ENCODE measurements around the gene KCNK10.

KCNK10 gene

DNA sequence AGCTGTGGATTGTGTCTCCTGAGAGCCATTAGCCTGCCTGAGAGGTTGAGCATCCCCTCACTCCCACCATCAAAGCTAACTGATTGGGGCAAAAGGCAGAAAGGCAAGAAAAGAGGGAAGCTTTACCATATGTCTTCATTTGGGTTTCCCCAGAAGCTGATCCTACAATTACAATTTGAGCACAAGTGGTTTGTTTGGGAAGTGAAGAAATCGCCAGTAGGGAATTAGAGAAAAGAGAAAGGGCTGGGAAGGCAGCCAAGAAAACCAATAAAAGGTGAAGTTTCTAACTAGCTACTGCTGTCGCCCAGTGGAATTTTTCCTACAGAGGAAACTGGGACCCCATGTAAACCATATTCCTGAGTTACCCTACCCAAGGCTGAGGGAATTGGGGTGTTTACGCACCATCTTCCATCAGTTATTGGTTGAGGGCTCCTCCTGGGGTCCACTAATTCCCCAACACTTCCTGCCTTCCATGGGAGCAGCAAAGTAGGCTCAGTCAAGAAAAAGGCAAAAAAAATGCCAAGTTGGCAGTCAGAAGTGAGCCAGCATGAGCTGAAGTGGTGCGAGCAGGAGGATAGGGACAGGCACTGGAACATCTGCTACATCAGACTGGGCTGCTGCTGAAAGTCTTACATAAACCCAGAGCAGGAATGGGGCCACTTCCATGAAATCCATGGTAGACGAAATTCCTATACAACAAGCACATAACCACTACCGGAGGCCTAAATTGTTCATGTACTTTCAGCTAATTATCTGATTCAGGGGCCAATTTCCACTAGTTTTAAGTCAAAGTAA is 17.3 kb downstream of the KCNK10 start:
- no peaks in the 10 kb centered on the region for H3K27me3 ChIP-seq
- H4K20me1 ChIP-seq: no peaks in the 10 kb centered on the region
- H3K4me3 ChIP-seq: no peak overlapping the region
- H3K4me2 ChIP-seq: no peak overlapping the region
- peaks cover 2% of the 10 kb centered on the region; the same call in 1 of the 2 replicates for H3K4me1 ChIP-seq
- no peaks in the 10 kb centered on the region for H3K9me3 ChIP-seq
- no peak overlapping the region for H3K27ac ChIP-seq
- TF ChIP-seq Cebpa-rat (IDR thresholded peaks at IDR 0.05): no peak
- no peak overlapping the region for H3K9ac ChIP-seq
- H3K36me3 ChIP-seq: no peaks in the 10 kb centered on the region

DNA sequence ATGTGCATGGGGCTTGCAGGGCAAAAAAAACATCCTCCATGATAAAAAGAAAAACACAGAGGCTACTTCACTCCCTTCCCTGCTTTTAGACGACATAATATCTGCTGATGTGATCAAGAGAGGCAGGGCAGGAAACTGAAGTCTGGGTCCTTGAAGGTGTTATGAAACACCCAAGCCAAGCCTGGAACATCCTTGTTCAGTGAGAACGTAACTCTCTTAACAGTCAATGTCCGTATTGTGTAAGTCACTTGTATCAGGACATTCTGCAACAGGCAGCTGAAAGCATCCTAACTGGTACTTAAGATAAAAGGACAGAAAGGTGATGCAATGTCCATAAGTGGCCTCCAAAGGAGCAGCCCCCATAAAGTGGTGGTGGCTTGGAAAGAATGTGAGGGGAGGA is 20.0 kb downstream of the KCNK10 start:
- Histone ChIP-seq H3K9me3 (no peaks in the 10 kb centered on the region), H3K9ac (no peak overlapping the region), H3K36me3 (no peaks in the 10 kb centered on the region), H3K4me1 (peaks cover 14% of the 10 kb centered on the region; the same call in 1 of the 2 replicates), H3K27ac (no peak overlapping the region), H4K20me1 (no peaks in the 10 kb centered on the region), H3K4me2 (no peak overlapping the region), H3K27me3 (no peaks in the 10 kb centered on the region), H3K4me3 (no peak overlapping the region)
- TF ChIP-seq Cebpa-rat (IDR thresholded peaks at IDR 0.05): no peak

DNA sequence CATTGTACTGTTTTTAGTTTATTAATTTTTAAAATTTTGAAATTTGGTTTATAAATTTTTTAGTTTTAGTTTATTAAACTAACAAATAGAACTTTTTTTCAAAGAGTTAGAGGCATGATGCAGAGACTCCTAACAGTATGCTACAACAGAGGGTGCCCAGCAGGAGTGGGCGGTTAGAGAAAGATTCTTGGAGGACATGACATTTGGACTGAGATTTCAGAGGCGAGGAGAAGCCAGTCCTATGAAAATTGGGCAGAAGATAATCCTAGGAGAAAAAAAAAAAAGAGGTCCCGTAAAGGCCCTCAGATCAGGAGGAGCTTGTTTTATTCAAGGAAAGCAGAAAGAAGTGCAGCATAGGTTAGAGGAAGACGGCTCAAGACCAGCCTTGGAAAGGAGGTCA is 21.7 kb downstream of the KCNK10 start:
- Histone ChIP-seq H3K4me3 (no peak overlapping the region), H4K20me1 (no peaks in the 10 kb centered on the region), H3K4me1 (peaks cover 22% of the 10 kb centered on the region; the same call in 1 of the 2 replicates), H3K9me3 (no peaks in the 10 kb centered on the region), H3K27ac (no peak overlapping the region), H3K9ac (no peak overlapping the region), H3K36me3 (no peaks in the 10 kb centered on the region), H3K4me2 (no peak overlapping the region), H3K27me3 (no peaks in the 10 kb centered on the region)
- TF ChIP-seq Cebpa-rat (IDR thresholded peaks at IDR 0.05): no peak

DNA sequence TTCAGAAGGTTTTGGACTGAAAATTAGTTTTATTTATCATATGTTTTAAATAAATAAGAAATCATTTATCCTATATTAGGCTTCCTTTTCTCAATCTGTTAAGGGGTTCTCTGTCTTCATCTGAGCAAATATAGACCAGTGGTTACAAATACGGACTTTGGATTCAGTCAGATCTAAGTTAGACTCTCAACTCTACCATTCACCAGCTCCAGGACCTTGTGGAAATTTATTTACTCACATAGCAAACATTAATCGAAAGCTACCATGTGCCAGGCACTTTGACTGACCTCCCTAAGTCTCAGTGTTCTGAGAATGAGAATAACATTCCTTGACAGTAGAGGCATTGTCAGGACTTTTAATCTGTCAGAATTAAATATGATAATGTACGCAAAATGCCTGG is 22.3 kb downstream of the KCNK10 start:
- H3K27me3 ChIP-seq: no peaks in the 10 kb centered on the region
- H3K9me3 ChIP-seq: no peaks in the 10 kb centered on the region
- TF ChIP-seq Cebpa-rat (IDR thresholded peaks at IDR 0.05): no peak
- H3K9ac ChIP-seq: no peak overlapping the region
- no peak overlapping the region for H3K4me3 ChIP-seq
- H3K4me2 ChIP-seq: peak overlapping the region; percentile 39; the same call in 1 of the 2 replicates
- no peaks in the 10 kb centered on the region for H4K20me1 ChIP-seq
- H3K4me1 ChIP-seq: peaks cover 22% of the 10 kb centered on the region; the same call in 1 of the 2 replicates
- no peaks in the 10 kb centered on the region for H3K36me3 ChIP-seq
- no peak overlapping the region for H3K27ac ChIP-seq

DNA sequence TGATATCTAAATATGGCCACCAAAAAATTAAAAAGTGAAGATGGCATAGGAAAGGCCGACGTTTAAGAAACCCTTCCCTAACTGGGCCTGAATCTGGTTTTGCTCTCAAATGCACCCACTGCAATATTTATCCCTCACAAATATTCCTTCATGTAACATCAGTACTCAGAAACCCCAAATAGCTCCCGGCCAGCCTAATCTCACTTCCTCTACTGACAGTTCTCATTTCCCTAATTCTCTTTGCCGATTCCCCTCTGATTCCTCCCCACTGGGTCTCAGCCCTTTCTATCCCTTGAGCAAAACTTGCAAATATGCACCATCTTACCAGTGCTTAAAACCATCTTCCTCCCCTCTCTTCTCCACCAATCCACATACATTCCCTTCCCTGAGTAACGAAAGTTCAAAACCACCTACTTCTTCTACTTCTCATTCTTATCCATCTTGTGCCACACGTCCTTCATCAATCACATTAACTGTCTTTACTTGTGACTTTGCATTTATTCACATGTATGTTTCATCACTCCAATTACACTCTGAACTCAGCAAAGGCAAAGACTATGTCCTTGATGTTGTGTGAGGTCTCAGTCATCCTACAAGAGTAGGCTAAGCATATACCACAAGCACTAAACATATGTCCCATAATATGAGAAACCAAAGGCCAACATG is 23.1 kb downstream of the KCNK10 start:
- no peaks in the 10 kb centered on the region for H3K36me3 ChIP-seq
- TF ChIP-seq Cebpa-rat (IDR thresholded peaks at IDR 0.05): no peak
- no peaks in the 10 kb centered on the region for H3K27me3 ChIP-seq
- peak overlapping the region; percentile 39; the same call in 1 of the 2 replicates for H3K4me2 ChIP-seq
- no peaks in the 10 kb centered on the region for H4K20me1 ChIP-seq
- H3K4me3 ChIP-seq: no peak overlapping the region
- H3K9me3 ChIP-seq: no peaks in the 10 kb centered on the region
- H3K4me1 ChIP-seq: peaks cover 22% of the 10 kb centered on the region; the same call in 1 of the 2 replicates
- H3K27ac ChIP-seq: no peak overlapping the region
- no peak overlapping the region for H3K9ac ChIP-seq

DNA sequence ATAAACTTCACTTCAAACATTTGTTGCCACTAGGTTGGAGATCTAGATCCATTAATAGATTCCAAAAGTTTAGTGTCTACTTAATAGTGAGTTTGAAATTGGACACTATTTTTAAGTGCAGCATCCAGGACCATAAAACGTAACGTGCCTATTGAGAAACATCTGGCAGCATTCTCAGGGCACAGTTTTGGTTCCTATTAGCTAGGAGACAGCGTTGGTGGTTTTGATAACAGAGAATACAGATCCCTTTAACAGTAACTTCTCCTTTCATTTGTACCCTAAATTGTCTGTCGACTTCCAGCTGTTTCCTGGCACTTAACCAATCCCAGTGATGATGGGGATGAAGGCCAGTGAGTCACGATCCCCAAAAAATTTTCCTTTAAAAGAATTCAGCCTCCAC is 25.8 kb downstream of the KCNK10 start:
- H3K9ac ChIP-seq: no peak overlapping the region
- no peak overlapping the region for H3K4me3 ChIP-seq
- H3K4me2 ChIP-seq: no peak overlapping the region; the same call in 1 of the 2 replicates
- H3K36me3 ChIP-seq: no peaks in the 10 kb centered on the region
- H4K20me1 ChIP-seq: no peaks in the 10 kb centered on the region
- no peak for TF ChIP-seq Cebpa-rat (IDR thresholded peaks at IDR 0.05)
- H3K9me3 ChIP-seq: no peaks in the 10 kb centered on the region
- H3K27ac ChIP-seq: no peak overlapping the region
- peaks cover 22% of the 10 kb centered on the region; the same call in 1 of the 2 replicates for H3K4me1 ChIP-seq
- H3K27me3 ChIP-seq: no peaks in the 10 kb centered on the region

DNA sequence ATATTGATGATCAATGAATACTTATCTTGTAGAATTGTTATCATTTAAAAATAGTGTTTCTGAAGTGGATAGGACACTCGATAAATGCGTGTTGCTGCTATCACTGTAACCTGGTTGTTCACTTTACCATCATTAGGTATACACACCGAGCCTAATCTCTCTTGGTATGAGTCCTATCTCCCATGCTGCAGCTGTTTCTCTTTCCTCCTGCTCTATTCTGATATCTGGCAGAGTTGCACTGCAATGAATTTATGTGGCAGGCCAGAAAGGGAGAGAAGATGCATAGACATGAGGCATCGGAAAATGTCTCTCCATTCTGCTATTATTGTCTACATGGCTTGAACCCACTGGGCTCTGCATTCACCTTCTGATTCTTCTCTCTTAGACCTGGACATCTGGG is 26.7 kb downstream of the KCNK10 start:
- Histone ChIP-seq H3K9me3 (no peaks in the 10 kb centered on the region), H3K4me1 (peaks cover 22% of the 10 kb centered on the region; the same call in 1 of the 2 replicates), H4K20me1 (no peaks in the 10 kb centered on the region), H3K36me3 (no peaks in the 10 kb centered on the region), H3K27ac (no peak overlapping the region), H3K4me2 (no peak overlapping the region), H3K27me3 (no peaks in the 10 kb centered on the region), H3K9ac (no peak overlapping the region), H3K4me3 (no peak overlapping the region)
- TF ChIP-seq Cebpa-rat (IDR thresholded peaks at IDR 0.05): no peak

DNA sequence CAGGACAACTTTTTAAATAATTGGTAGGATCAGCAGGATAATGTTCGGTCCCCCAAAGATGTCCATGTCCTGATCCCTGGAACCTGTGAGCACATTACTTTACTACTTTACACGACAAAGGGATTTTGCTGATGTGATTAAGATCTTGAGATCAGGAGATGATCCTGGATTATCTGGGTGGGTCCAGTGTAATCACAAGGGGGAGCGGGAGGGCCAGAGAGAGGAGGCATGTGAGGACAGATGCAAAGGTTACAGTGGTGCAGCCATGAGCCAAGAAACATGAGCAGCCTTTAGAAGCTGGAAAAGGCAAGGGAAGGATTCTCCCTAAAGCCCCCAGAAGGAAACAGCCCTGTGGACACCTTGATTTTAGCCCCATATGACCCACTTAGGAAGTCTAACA is 33.1 kb downstream of the KCNK10 start:
- no peak for TF ChIP-seq Cebpa-rat (IDR thresholded peaks at IDR 0.05)
- no peaks in the 10 kb centered on the region for H3K9me3 ChIP-seq
- H3K4me1 ChIP-seq: no peaks in the 10 kb centered on the region
- H4K20me1 ChIP-seq: no peaks in the 10 kb centered on the region
- no peaks in the 10 kb centered on the region for H3K27me3 ChIP-seq
- H3K9ac ChIP-seq: no peak overlapping the region
- H3K4me3 ChIP-seq: no peak overlapping the region
- H3K4me2 ChIP-seq: no peak overlapping the region
- H3K36me3 ChIP-seq: no peaks in the 10 kb centered on the region
- H3K27ac ChIP-seq: no peak overlapping the region

DNA sequence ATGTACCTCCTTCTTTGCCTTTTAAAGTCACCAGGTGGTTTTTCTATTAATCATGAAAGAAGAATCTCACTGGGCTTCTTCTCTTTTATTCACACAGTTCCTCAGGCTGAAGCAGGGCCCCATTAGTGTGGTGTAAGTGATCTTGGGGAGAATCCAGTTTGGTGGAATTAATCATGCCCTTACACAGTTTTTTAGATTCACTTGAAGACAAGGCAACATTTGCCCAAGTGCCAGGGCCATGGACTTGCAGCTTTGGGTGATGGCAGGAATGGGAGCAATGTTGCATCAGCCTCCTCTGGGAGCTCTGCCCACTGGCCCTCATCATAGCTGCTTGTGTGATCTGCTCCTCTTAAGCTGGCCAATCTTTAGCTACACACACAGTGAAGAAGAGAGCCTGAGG is 33.8 kb downstream of the KCNK10 start:
- no peak overlapping the region for H3K27ac ChIP-seq
- H3K36me3 ChIP-seq: no peaks in the 10 kb centered on the region

DNA sequence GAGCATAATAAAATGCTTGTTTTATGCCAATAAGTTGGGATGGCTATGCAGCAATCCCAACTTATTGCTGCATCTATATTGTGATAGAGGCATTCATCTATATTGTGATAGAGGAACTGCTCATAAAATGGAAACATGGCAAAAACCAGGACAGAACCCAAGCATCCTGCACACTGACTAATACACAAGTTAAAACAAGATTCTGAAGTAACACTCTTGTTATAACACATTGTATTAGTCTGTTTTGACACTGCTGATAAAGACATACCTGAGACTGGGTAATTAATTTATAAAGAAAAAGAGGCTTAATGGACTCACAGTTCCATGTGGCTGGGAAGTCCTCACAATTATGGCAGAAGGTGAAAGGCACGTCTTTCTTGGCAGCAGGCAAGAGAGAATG is 36.8 kb downstream of the KCNK10 start:
- H3K4me2 ChIP-seq: no peak overlapping the region
- no peak overlapping the region for H3K9ac ChIP-seq
- H4K20me1 ChIP-seq: no peaks in the 10 kb centered on the region
- no peaks in the 10 kb centered on the region for H3K27me3 ChIP-seq
- H3K36me3 ChIP-seq: no peaks in the 10 kb centered on the region
- H3K4me1 ChIP-seq: no peaks in the 10 kb centered on the region
- H3K27ac ChIP-seq: no peak overlapping the region
- no peaks in the 10 kb centered on the region for H3K9me3 ChIP-seq
- H3K4me3 ChIP-seq: no peak overlapping the region
- TF ChIP-seq Cebpa-rat (IDR thresholded peaks at IDR 0.05): no peak

More for the DNA sequence above, 33.8 kb downstream of the KCNK10 start:
- no peak overlapping the region for H3K9ac ChIP-seq
- no peaks in the 10 kb centered on the region for H4K20me1 ChIP-seq
- H3K4me2 ChIP-seq: no peak overlapping the region
- TF ChIP-seq Cebpa-rat (IDR thresholded peaks at IDR 0.05): no peak
- no peaks in the 10 kb centered on the region for H3K9me3 ChIP-seq
- no peaks in the 10 kb centered on the region for H3K4me1 ChIP-seq
- H3K4me3 ChIP-seq: no peak overlapping the region
- no peaks in the 10 kb centered on the region for H3K27me3 ChIP-seq
